ENCODE data around the gene PHC2.

PHC2 gene

GRCh38 chr1:33454646-33455282 lies 23.9 kb upstream of the PHC2 start:
- H3K27ac ChIP-seq, result peak overlapping the region; percentile 50; the same call in 1 of the 2 replicates
- TF ChIP-seq CTCF (conservative IDR thresholded peaks at IDR 0.05), result no peak

GRCh38 chr1:33446590-33446989 lies 15.7 kb upstream of the PHC2 start:
- no peak for TF ChIP-seq CTCF (conservative IDR thresholded peaks at IDR 0.05)
- H3K27ac ChIP-seq, result no peak overlapping the region

GRCh38 chr1:33445108-33445507 lies 14.2 kb upstream of the PHC2 start:
- H3K27ac ChIP-seq, result no peak overlapping the region
- TF ChIP-seq CTCF (conservative IDR thresholded peaks at IDR 0.05), result no peak

GRCh38 chr1:33443705-33444180 lies 12.8 kb upstream of the PHC2 start:
- no peak for TF ChIP-seq CTCF (conservative IDR thresholded peaks at IDR 0.05)
- H3K27ac ChIP-seq, result no peak overlapping the region

- no peak for TF ChIP-seq CTCF (conservative IDR thresholded peaks at IDR 0.05)
- H3K27ac ChIP-seq, result no peak overlapping the region; the same call in 1 of the 2 replicates
Measured at GRCh38 chr1:33443080-33443704, 12.3 kb upstream of the PHC2 start.

- no peak overlapping the region for H3K27ac ChIP-seq
- no peak for TF ChIP-seq CTCF (conservative IDR thresholded peaks at IDR 0.05)
Measured at GRCh38 chr1:33442141-33442540, 11.2 kb upstream of the PHC2 start.

GRCh38 chr1:33441088-33441745 lies 10.3 kb upstream of the PHC2 start:
- no peak for TF ChIP-seq CTCF (conservative IDR thresholded peaks at IDR 0.05)
- H3K27ac ChIP-seq, result no peak overlapping the region
